ENCODE results near the gene SIGLEC15.

The SIGLEC15 gene

DNA sequence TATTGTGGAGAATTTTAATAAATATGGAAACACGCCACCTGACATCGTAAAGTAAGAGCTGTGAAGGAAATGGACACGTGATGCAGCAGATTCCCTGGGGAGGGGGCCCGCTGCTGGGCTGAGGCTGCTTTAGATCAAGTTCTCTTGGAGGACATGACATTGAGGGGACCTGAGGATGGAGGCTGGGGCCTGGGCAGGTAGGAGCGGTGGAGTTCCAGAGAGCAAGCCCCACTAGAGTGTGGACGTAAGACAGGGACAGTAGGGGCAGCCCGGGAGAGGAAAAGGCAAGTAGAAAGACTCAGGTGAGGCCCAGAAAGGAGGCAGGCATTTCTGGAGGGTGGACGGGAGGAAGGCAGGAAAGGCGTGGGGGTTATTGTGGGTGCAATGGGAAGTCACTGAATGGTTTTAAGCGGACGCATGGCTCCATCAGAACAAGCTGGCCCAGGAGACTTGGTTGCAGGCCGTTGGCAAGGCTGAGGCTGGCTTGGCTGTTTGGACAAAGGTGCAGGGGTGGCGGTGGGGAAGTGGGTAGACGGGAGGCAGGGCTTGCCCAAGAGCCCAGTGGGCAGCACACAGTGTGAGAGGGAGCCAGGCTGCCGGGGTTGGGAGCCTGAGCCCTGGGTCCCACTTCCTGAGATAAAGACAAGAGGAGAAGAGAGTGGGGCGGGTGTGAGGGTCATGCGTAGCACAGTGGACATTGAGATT, 15.7 kb downstream of the SIGLEC15 start:
- H3K4me1 ChIP-seq (ENCODE audit: low read length), result no peaks in the 10 kb centered on the region
- H3K79me2 ChIP-seq (ENCODE audit: low read length), result no peaks in the 10 kb centered on the region
- no peaks in the 10 kb centered on the region for H4K20me1 ChIP-seq (ENCODE audit: insufficient read depth, low read length)
- no peak overlapping the region for H3K9ac ChIP-seq (ENCODE audit: low read length)
- no peak overlapping the region for H3K4me3 ChIP-seq (ENCODE audit: low read length)
- no peaks in the 10 kb centered on the region for H3K9me3 ChIP-seq (ENCODE audit: insufficient read depth, low read length)
- H3K27ac ChIP-seq (ENCODE audit: low read length), result no peak overlapping the region
- no peaks in the 10 kb centered on the region for H3K27me3 ChIP-seq (ENCODE audit: low read depth, low read length)
- H2AFZ ChIP-seq (ENCODE audit: low read depth, low read length), result no peak overlapping the region
- TF ChIP-seq, protein P1, sequence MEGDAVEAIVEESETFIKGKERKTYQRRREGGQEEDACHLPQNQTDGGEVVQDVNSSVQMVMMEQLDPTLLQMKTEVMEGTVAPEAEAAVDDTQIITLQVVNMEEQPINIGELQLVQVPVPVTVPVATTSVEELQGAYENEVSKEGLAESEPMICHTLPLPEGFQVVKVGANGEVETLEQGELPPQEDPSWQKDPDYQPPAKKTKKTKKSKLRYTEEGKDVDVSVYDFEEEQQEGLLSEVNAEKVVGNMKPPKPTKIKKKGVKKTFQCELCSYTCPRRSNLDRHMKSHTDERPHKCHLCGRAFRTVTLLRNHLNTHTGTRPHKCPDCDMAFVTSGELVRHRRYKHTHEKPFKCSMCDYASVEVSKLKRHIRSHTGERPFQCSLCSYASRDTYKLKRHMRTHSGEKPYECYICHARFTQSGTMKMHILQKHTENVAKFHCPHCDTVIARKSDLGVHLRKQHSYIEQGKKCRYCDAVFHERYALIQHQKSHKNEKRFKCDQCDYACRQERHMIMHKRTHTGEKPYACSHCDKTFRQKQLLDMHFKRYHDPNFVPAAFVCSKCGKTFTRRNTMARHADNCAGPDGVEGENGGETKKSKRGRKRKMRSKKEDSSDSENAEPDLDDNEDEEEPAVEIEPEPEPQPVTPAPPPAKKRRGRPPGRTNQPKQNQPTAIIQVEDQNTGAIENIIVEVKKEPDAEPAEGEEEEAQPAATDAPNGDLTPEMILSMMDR (IDR thresholded peaks at IDR 0.05; ENCODE audit: low read depth, low read length), result no peak
- no peak for TF ChIP-seq EZH2phosphoT487 (IDR thresholded peaks at IDR 0.05; ENCODE audit: low read depth)
- H3K4me2 ChIP-seq (ENCODE audit: low read length), result no peak overlapping the region
- H3K36me3 ChIP-seq (replicated peaks; ENCODE audit: low read depth, low read length), result no peaks in the 10 kb centered on the region

DNA sequence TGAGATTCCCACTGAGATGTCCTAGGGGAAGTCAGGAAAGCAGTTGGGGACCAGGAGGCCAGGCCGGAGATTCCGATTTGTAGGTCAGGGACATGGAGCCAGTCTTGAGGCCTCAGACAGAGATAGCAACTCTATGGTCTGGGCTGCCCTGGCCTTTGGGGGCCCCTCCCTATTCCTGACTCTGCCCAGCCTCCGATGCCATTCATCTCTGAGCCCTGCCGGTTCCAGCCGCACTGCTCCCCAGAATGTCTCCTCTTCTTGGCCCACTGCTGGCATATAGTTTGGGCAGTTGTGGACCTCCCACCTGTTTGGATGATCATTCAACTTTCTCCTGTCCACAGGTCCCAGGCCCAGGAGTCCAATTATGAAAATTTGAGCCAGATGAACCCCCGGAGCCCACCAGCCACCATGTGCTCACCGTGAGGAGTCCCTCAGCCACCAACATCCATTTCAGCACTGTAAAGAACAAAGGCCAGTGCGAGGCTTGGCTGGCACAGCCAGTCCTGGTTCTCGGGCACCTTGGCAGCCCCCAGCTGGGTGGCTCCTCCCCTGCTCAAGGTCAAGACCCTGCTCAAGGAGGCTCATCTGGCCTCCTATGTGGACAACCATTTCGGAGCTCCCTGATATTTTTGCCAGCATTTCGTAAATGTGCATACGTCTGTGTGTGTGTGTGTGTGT, 16.4 kb downstream of the SIGLEC15 start:
- Histone ChIP-seq H3K27me3 (ENCODE audit: low read depth, low read length) (no peaks in the 10 kb centered on the region), H3K36me3 (replicated peaks; ENCODE audit: low read depth, low read length) (no peaks in the 10 kb centered on the region), H3K9ac (ENCODE audit: low read length) (no peak overlapping the region), H4K20me1 (ENCODE audit: insufficient read depth, low read length) (no peaks in the 10 kb centered on the region), H3K4me2 (ENCODE audit: low read length) (no peak overlapping the region), H3K4me3 (ENCODE audit: low read length) (no peak overlapping the region), H3K9me3 (ENCODE audit: insufficient read depth, low read length) (no peaks in the 10 kb centered on the region), H3K4me1 (ENCODE audit: low read length) (peaks cover 4% of the 10 kb centered on the region), H3K27ac (ENCODE audit: low read length) (no peak overlapping the region), H2AFZ (ENCODE audit: low read depth, low read length) (no peak overlapping the region), H3K79me2 (ENCODE audit: low read length) (no peaks in the 10 kb centered on the region)
- no peak for TF ChIP-seq EZH2phosphoT487 (IDR thresholded peaks at IDR 0.05; ENCODE audit: low read depth)
- TF ChIP-seq, protein P1 (IDR thresholded peaks at IDR 0.05; ENCODE audit: low read depth, low read length), result no peak

GRCh38 chr18:45843019-45843418, 17.5 kb downstream of the SIGLEC15 start:
- Histone ChIP-seq H3K4me3 (ENCODE audit: low read length) (no peak overlapping the region), H3K4me2 (ENCODE audit: low read length) (no peak overlapping the region), H3K4me1 (ENCODE audit: low read length) (peaks cover 8% of the 10 kb centered on the region), H3K79me2 (ENCODE audit: low read length) (no peaks in the 10 kb centered on the region), H3K9me3 (ENCODE audit: insufficient read depth, low read length) (no peaks in the 10 kb centered on the region), H3K36me3 (replicated peaks; ENCODE audit: low read depth, low read length) (no peaks in the 10 kb centered on the region), H3K27ac (ENCODE audit: low read length) (no peak overlapping the region), H2AFZ (ENCODE audit: low read depth, low read length) (no peak overlapping the region), H3K27me3 (ENCODE audit: low read depth, low read length) (no peaks in the 10 kb centered on the region), H4K20me1 (ENCODE audit: insufficient read depth, low read length) (no peaks in the 10 kb centered on the region), H3K9ac (ENCODE audit: low read length) (no peak overlapping the region)
- no peak for TF ChIP-seq EZH2phosphoT487 (IDR thresholded peaks at IDR 0.05; ENCODE audit: low read depth)
- TF ChIP-seq, protein P1 (IDR thresholded peaks at IDR 0.05; ENCODE audit: low read depth, low read length), result no peak

DNA sequence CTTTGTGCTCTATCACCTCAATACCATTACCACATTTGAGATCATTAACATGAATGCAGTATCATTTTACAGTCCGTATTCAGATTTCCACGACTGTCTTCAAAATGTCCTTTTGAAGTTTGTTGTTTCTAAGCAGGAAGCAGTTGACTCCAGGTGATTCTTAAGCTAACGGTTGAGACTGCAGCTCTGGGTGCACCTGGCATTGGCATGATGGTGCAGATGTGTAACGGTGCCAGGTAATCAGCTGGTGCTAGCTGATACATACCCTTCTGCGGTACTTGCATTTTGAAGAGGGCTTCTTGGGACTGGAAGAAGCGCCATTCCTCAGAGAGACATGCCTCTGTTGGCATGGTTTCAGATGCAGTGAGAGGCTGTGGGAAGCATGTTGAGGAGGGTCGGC, 19.5 kb downstream of the SIGLEC15 start:
- Histone ChIP-seq H3K27ac (ENCODE audit: low read length) (no peak overlapping the region), H3K9ac (ENCODE audit: low read length) (no peak overlapping the region)

More for the DNA sequence above, 19.5 kb downstream of the SIGLEC15 start:
- Histone ChIP-seq H2AFZ (ENCODE audit: low read depth, low read length) (no peak overlapping the region), H4K20me1 (ENCODE audit: insufficient read depth, low read length) (no peaks in the 10 kb centered on the region), H3K4me2 (ENCODE audit: low read length) (no peak overlapping the region), H3K79me2 (ENCODE audit: low read length) (no peaks in the 10 kb centered on the region), H3K36me3 (replicated peaks; ENCODE audit: low read depth, low read length) (peaks cover 5% of the 10 kb centered on the region), H3K27me3 (ENCODE audit: low read depth, low read length) (no peaks in the 10 kb centered on the region), H3K4me1 (ENCODE audit: low read length) (peaks cover 8% of the 10 kb centered on the region), H3K4me3 (ENCODE audit: low read length) (no peak overlapping the region), H3K9me3 (ENCODE audit: insufficient read depth, low read length) (no peaks in the 10 kb centered on the region)
- no peak for TF ChIP-seq EZH2phosphoT487 (IDR thresholded peaks at IDR 0.05; ENCODE audit: low read depth)
- TF ChIP-seq, protein P1 (IDR thresholded peaks at IDR 0.05; ENCODE audit: low read depth, low read length), result no peak
